ENCODE results near the gene NDST4.

NDST4 gene

GRCh38 chr4:114791976-114792375 lies 321.4 kb downstream of the NDST4 start:
- no peak for DNase-seq

GRCh38 chr4:114785570-114785969 lies 327.9 kb downstream of the NDST4 start:
- DNase-seq = no peak

GRCh38 chr4:114783215-114783595 lies 330.2 kb downstream of the NDST4 start:
- DNase-seq = no peak

- DNase-seq = no peak
Observed at GRCh38 chr4:114782415-114783214, 330.8 kb downstream of the NDST4 start.

- peak in 4 of 51 donors; percentile 0 to 13 (median 2) for DNase-seq
Observed at GRCh38 chr4:114780205-114780604, 333.2 kb downstream of the NDST4 start.

All from hypothalamus (tissue), 51 donors.